Measurements from ENCODE around the gene TBX2.
"Not testable (repeated sequence)": the region's sequence is repeated elsewhere in the genome, so short reads cannot be mapped to it uniquely, and the experiment has no call there.

The TBX2 gene

GRCh38 chr17:61436273-61436672 is 36.6 kb downstream of the TBX2 start:
- DNase-seq (ENCODE audit: low read depth), result no peak

DNA sequence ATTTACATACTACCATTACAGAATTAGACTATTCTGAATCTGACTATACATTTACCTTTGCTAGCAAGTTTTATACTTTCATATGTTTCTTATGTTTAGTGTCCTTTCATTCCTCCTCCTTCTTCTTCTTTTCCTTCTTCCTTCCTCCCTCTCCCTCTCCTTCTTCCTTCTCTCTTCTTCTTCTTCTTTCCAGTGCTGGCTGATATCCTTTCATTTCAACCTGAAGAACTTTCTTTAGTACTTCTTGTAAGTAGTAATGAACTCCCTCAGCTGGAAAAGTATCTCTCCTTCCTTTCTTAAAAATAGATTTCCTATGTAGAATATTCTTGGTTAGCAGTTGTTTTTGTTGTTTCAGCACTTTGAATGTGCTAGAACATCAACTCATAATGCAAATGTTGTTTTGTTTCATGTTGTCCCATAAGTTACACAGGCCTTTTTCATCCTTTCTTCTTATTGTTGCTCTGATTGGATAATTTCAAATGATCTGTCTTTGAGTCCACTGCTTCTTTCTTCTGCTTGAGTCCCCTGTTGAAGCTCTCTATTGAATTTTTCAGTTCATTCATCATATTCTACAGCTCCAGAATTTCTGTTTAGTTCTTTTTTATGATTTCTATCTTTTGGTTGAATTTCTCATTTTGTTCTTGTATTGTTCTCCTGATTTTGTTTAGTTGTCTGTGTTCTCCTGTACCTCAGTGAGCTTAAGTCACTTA is 37.5 kb downstream of the TBX2 start:
- no peak for DNase-seq (ENCODE audit: low read depth)

DNA sequence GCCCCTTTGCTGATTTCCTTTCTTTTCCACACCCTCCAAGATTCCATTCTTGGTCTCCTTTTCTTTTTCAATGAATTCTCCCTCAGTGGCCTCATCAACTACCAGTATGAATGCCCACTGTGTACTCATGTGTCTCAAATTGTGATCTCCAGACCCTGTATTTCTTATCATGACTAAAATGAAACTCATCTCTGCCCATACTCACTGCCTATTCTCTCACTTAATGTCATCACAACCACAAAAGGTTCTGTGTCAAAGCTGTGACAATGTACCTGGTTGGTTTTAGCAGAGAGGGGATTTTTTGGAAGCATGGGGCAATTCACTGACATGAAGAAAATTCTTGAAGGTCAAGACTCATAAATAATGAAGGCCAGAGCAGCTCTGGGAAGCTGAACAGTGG is 41.1 kb downstream of the TBX2 start:
- no peak for DNase-seq (ENCODE audit: low read depth)

GRCh38 chr17:61441507-61441906 is 41.9 kb downstream of the TBX2 start:
- DNase-seq (ENCODE audit: low read depth), result not testable (repeated sequence)

GRCh38 chr17:61442136-61442775 is 42.6 kb downstream of the TBX2 start:
- DNase-seq (ENCODE audit: low read depth), result no peak

GRCh38 chr17:61442878-61443474 is 43.3 kb downstream of the TBX2 start:
- no peak for DNase-seq (ENCODE audit: low read depth)

- no peak for DNase-seq (ENCODE audit: low read depth)
Measured at GRCh38 chr17:61443475-61443882, 43.8 kb downstream of the TBX2 start.

GRCh38 chr17:61444075-61444474 is 44.4 kb downstream of the TBX2 start:
- DNase-seq (ENCODE audit: low read depth), result no peak

DNA sequence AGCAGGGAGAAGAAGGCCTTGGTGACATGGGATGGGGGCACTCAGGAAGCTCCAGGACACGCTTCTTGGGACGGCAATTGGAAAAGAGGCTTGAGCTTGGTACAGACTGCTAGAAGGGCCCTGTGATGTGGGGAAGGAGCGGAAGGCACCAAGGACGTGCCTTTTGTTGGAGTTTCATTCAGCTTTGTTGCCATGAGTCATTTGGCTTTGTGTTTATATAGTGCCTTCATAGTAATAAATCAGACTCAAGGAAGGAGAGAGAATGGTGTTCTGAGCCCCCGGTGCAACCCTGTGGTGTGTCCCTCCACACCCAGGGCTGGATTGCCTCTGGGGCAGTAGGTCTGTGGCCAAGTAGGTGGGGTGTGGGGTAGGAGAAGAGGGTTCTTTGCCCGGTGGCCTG is 45.2 kb downstream of the TBX2 start:
- DNase-seq (ENCODE audit: low read depth), result no peak

- no peak for DNase-seq (ENCODE audit: low read depth)
Measured at GRCh38 chr17:61447358-61447757, 47.7 kb downstream of the TBX2 start.

- no peak for DNase-seq (ENCODE audit: low read depth)
Measured at GRCh38 chr17:61448042-61448441, 48.4 kb downstream of the TBX2 start.

GRCh38 chr17:61449140-61449539 is 49.5 kb downstream of the TBX2 start:
- not testable (repeated sequence) for DNase-seq (ENCODE audit: low read depth)

DNA sequence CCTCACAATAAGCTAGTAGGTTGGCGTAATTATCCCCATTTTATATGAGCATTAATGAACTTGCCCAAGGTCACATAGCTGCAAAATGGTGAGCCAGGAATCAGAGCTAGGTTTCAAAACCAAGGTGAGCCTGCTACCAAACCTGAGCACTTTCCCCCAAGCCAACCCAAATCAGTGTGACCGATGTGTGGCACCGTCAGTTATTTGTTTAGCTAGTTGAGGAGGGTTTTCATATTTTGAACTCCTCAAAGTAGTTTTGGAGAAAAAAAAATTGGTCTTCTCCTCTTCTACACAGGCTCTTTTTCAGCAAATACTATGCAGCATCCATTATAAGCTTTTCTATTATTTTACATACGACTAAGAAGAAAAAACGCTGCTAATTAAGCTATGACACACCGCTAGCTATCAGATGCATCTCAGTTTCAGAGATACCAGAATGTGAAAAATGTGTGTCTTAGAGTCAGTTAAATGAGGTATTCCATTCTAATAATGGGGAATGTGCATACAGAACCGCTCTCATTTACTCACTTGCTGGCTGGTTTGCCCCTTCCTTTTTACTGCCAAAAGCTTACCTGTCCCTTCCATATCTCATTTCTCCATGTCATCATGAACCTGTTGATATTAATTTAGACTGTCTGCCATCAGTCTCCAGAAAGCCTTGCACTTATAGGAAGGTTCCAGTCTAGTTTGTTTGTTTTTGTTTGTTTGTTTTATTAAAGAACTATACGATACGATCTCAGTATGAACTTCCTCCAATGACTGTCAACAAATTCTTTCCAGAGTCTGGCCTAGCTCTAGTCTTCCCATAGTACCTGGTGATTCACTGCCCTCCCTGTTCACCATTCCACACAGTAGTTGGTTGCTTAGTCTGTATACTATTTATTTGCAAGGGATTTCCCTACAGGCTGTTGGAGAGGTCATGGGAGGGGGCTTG is 50.3 kb downstream of the TBX2 start:
- DNase-seq (ENCODE audit: low read depth), result no peak

DNA sequence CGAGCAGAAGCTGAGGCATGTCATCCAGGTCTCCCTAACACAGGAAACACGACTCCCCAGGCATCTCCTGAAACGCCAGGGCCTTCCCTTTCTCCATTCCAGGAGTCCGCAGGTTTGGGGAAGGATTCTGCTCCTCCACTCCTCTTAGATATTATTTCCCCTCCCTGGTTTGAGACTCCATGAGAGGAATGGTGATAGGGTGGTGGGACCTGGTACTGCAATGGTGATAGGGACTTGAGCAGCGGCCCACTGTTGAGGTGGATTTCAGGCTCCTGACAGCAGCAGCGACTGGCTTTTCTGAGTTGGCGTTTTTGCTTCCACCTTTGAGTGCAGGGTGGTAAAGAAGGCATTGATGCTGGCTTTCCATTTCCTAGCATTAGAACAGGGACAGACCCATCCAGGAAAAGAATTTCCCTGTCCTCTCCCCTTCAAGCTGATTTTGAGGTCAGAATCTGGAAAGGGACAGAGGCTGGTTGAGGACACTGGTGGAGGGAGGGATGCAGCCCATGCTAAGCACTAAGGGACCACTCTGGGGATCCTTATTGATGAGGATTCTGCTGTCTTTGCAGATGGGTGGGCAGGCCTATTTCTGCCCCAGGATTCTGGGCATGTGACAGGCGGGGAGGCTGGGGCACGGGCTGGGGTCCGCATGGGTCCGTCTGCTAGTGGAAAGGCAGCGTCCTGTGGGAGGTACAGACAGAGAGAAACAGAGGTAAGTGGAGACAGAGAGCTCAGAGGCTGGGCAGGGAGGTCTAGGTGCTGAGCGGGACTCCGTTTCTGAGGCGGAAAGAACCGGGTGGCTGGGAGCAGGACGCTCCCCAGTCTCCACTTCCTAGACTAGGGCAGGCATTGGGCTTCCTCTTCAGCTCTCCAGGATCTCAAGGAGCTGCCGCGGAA is 51.2 kb downstream of the TBX2 start:
- no peak for DNase-seq (ENCODE audit: low read depth)

GRCh38 chr17:61451538-61452300 is 52.1 kb downstream of the TBX2 start:
- no peak for DNase-seq (ENCODE audit: low read depth)

DNA sequence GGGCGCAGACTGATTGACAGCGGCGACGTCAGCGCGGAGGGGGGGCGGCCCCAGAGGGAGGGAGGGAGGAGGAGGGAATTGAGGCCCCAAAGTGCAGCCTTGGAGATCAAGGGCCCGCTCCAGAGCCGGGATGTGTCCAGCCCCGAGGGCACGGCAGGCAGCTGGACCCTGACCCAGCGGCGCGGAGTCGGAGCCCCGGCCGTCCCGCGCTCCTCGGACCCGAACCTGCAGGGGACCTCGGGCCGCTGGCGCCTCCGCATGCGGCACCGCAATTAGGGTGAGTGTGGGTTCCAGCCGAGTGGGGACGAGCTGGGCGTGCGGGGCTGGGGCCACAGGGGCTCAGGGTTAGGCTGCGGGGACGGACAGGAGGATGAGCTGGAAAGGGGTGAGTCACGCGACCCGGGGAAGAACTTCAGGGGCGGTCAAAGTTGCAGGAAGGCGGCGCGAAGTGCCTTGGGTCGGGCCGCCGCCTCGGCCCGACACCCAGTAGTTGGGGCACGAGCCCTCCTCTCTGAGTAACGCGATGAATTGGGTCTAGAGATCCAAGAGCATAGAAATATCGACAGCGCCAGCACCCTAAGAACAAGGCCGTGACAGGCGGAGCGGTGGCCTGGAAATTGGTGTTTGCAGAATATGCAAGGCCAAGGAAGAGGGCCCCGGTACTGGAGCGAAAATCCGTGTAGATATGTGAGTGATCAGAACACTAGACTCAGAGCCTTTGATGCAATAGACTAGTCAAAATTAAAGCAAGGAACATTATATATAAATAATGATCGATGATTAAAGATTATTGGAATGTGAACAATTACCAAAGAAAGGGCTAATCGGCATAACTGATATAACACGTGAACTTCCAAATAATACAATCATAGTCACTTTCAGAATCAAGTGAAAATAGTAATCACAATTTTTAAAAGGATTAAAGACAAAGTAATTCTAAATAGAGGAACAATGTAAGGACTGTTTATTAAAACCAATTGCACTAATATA is 53.0 kb downstream of the TBX2 start, which contains the start of gene TBX4:
Gene TBX4 (plus strand): TSS at position 122 of the 990 bp plus-strand sequence. CDS start 4,069 bp downstream, outside the sequence.
- DNase-seq (ENCODE audit: low read depth), result no peak

DNA sequence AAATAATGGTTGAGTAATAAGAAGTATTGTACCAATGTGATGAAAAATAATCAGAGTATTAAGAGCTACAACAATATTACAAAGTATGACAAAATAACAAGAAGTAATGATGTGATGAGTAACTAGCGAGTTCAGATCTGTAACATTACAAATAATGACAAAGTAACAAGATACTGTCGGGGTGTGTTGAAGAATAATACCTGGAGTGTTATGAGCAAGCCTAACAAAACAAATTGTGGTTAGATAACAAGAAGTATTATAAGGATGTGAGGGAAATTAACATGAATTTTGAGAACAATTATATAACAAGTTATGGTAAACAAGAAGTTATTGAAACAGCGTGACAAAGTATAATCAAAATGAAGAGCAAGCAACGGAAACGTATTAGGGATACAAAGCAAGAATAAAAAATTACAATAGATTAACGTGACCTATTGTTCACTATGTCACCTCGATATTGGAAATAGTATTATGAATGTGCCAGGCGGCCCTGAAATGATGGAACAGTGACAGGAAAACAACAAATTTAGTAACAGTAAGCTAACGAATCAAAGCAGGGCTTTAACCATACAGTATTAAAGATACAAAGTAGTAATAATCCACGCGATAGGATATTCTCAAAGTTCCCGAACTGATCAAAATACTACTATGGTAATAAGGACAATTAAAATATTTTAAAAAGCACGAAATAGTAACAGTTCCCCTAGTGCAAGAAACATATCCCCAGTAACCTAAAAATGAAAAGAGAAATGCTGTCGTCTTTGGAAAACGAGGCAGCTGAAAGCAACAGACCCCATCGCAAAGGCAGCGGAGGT is 54.1 kb downstream of the TBX2 start:
- DNase-seq (ENCODE audit: low read depth), result no peak

Measured in activated T-helper 1 cell treated with Interleukin-2 at 50 U/mL for 16 hours (primary cell).